Prostate gland (tissue), 2 donors: Measurements from ENCODE around the gene MGAT4A. TPM values are rescaled to one million over a fixed set of nuclear protein-coding genes. Genes with fewer than 3 reads are reported as not detected.
A peak's percentile ranks its signal among the peaks of the same experiment; 100 is the strongest.

ENCODE experiments used
- DNase-seq: peaks from one replicate; pipeline ENCODE4 v3.0.0-alpha.2; 2019; ENCODE audit warnings: low spot score
- H3K27ac ChIP-seq, 2 donors: fragments of 200-600 bp; sonication (generic); 2 replicates each; pipeline ENCODE4 v1.5.1; 2017 to 2019
- H3K27me3 ChIP-seq: fragments of 200-600 bp; sonication (generic); replicated peaks from 2 replicates; pipeline ENCODE4 v1.5.1; 2019; ENCODE audit not compliant: insufficient read depth
- H3K36me3 ChIP-seq, 2 donors: fragments of 200-600 bp; sonication (generic); 1 replicate in 1 of 2; 2 replicates in 1 of 2; pipeline versions ENCODE4 v1.5.1 to v1.8.1; 2017 to 2019
- H3K4me1 ChIP-seq: fragments of 200-600 bp; sonication (generic); replicated peaks from 2 replicates; pipeline ENCODE4 v1.5.1; 2019
- H3K4me3 ChIP-seq, 2 donors: fragments of 200-600 bp; sonication (generic); 2 replicates each; pipeline ENCODE4 v1.5.1; 2017 to 2019
- H3K9me3 ChIP-seq: fragments of 200-600 bp; sonication (generic); 2 replicates; pipeline ENCODE4 v1.5.1; 2017
- POLR2A ChIP-seq: fragments of 450-650 bp; IDR thresholded peaks from one replicate; pipeline ENCODE4 v1.6.1; 2016; ENCODE audit warnings: antibody characterized with exemption, mild to moderate bottlenecking
- POLR2AphosphoS5 ChIP-seq: sonication (generic); formaldehyde crosslinking; IDR thresholded peaks from one replicate; pipeline ENCODE4 v1.6.1; 2017; ENCODE audit warnings: antibody characterized with exemption
- WGBS: methylation state at CpG from one replicate; pipeline ENCODE4 v1.1.5; 2018; 5-methylcytosine and 5-hydroxymethylcytosine counted together
- intact Hi-C: fragments of 100-400 bp; cut with DNase I; formaldehyde crosslinking; loops from one replicate; pipeline ENCODE4 v1.14.2; 2022
- total RNA-seq, 2 donors: library from RNA; depleted of rRNA; stranded (reverse); fragments of >200 nt; gene quantifications; one replicate each; pipeline ENCODE4 v1.1.0, GENCODE V29; 2016
- TF ChIP-seq, protein P1 (sequence below), 4 experiments: fragments of 200-600 bp in 2 of 4; fragments of 450-650 bp in 2 of 4; sonication (generic) in 2 of 4; IDR thresholded peaks; 1 replicate in 3 of 4; 2 replicates in 1 of 4; pipeline ENCODE4 v1.5.1; 2016 to 2019; ENCODE audit warnings: antibody characterized with exemption in 4 of 4, mild to moderate bottlenecking in 2 of 4, moderate library complexity in 2 of 4

The MGAT4A gene
- total RNA-seq, result 10 to 100 TPM; 14.0 to 20.4 TPM

DNA sequence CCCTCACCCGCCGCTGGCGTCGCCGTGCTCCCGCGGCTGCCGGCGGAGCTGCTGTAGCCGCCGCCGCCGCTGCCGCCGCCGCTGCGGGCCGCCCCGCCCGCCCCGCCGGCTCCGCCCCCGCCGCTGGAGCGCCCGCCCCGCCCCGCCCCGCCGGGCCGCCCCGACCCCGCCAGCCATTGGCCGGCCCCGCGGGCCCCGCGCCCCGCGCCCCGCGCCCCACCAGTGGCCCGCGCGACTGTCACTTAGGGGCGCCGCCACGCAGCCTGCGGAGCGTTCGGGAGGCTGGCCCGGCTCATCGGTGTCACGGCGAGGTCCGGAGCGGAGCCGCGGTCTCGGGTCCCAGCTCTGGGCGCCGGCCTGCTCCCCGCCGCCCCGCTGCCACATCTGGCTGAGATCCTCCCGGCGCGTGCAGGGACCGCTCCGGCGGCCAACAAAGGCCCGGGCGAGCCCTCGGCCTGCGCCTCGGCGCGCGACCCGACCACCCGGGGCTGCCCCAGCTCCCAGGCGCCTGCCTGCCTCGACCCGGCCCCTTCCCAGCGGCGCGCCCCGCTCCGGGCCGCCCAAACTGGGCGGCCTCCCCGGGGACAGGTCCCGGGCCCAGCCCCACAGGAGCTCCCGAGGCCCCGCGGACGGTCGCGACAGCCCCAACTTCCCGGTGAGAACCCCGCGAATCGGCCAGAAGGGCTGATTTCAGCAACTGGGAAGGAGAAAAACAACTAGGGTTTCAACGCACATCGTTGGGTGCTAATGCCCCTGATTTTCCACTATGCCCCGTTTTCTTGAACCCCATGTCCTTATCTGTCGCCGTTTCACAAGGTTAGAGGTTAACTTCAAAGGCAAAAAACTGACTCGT, at the start of gene MGAT4A:
TSS of gene MGAT4A (minus strand) at position 92 of the 853 bp plus-strand sequence. CDS start 4,800 bp downstream, outside the sequence.
- peak within 1 kb of the TSS; percentile 77 to 85 for H3K27ac ChIP-seq
- intact Hi-C loops, result loop anchor here (5.0 kb wide), 1 partner anchor 124 kb away; the partner anchor contains the start of genes COA5 and UNC50
- peak within 1 kb of the TSS; percentile 77 to 87 for H3K4me3 ChIP-seq
- under 1% methylated on average over 71 of the region's 110 CpGs for WGBS
- no peaks in the 10 kb centered on the region for H3K27me3 ChIP-seq
- peak; percentile 58 for DNase-seq
- no peaks in the 10 kb centered on the region for H3K36me3 ChIP-seq
- no peaks in the 10 kb centered on the region for H3K4me1 ChIP-seq
- TF ChIP-seq POLR2A, result peak; percentile 73
- TF ChIP-seq, protein P1, sequence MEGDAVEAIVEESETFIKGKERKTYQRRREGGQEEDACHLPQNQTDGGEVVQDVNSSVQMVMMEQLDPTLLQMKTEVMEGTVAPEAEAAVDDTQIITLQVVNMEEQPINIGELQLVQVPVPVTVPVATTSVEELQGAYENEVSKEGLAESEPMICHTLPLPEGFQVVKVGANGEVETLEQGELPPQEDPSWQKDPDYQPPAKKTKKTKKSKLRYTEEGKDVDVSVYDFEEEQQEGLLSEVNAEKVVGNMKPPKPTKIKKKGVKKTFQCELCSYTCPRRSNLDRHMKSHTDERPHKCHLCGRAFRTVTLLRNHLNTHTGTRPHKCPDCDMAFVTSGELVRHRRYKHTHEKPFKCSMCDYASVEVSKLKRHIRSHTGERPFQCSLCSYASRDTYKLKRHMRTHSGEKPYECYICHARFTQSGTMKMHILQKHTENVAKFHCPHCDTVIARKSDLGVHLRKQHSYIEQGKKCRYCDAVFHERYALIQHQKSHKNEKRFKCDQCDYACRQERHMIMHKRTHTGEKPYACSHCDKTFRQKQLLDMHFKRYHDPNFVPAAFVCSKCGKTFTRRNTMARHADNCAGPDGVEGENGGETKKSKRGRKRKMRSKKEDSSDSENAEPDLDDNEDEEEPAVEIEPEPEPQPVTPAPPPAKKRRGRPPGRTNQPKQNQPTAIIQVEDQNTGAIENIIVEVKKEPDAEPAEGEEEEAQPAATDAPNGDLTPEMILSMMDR (IDR thresholded peaks at IDR 0.05), result peak in 1 of 4 experiments; percentile 13
- TF ChIP-seq POLR2AphosphoS5, result no peak
- no peaks in the 10 kb centered on the region for H3K9me3 ChIP-seq

GRCh38 chr2:98778741-98779483, 48.0 kb upstream of the MGAT4A start:
- no peak for TF ChIP-seq POLR2A
- TF ChIP-seq, protein P1 (IDR thresholded peaks at IDR 0.05), result no peak
- no peak for TF ChIP-seq POLR2AphosphoS5
- Histone ChIP-seq H3K36me3 (no peaks in the 10 kb centered on the region), H3K4me1 (peaks cover 11% of the 10 kb centered on the region), H3K4me3 (no peak overlapping the region), H3K27me3 (no peaks in the 10 kb centered on the region), H3K27ac (no peak overlapping the region), H3K9me3 (no peaks in the 10 kb centered on the region)
- intact Hi-C loops, result no loop called here
- no peak for DNase-seq
- 90% methylated on average over 6 of the region's 6 CpGs for WGBS

DNA sequence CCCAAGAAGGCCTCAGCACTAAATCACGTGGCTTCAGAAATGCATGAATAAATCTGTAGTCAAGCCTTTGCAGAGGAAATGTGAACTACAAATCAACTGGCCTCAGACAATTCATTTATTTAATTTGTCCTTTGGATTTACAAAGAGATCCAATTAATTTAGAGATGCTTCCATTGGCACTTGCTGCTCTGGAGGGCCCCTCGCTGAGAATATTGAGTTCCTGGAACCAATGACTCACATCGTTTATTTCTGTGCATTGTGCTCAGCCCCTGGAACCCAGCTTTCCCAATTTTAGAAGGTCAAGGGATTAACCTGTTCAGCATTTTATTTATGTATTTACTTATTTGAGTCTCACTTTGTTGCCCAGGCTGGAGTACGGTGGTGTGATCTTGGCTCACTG, 47.2 kb upstream of the MGAT4A start:
- H3K27ac ChIP-seq, result no peak overlapping the region
- intact Hi-C loops, result no loop called here
- DNase-seq, result no peak
- H3K9me3 ChIP-seq, result no peaks in the 10 kb centered on the region
- WGBS, result 82% methylated on average over 4 of the region's 4 CpGs
- no peak overlapping the region for H3K4me3 ChIP-seq
- no peak for TF ChIP-seq POLR2A
- TF ChIP-seq, protein P1 (IDR thresholded peaks at IDR 0.05), result no peak
- no peak for TF ChIP-seq POLR2AphosphoS5
- no peaks in the 10 kb centered on the region for H3K36me3 ChIP-seq
- H3K4me1 ChIP-seq, result peaks cover 11% of the 10 kb centered on the region
- no peaks in the 10 kb centered on the region for H3K27me3 ChIP-seq

- H3K27me3 ChIP-seq, result no peaks in the 10 kb centered on the region
Observed at GRCh38 chr2:98777710-98778109, 46.8 kb upstream of the MGAT4A start.

More at GRCh38 chr2:98777710-98778109, 46.8 kb upstream of the MGAT4A start:
- 96% methylated on average over 1 of the region's 1 CpG for WGBS
- Histone ChIP-seq H3K36me3 (no peaks in the 10 kb centered on the region), H3K9me3 (no peaks in the 10 kb centered on the region), H3K27ac (peak overlapping the region in 1 of 2 donors; percentile 30), H3K4me3 (no peak overlapping the region), H3K4me1 (peaks cover 11% of the 10 kb centered on the region)
- DNase-seq, result no peak
- TF ChIP-seq, protein P1 (IDR thresholded peaks at IDR 0.05), result no peak
- TF ChIP-seq POLR2AphosphoS5 (no peak), POLR2A (no peak)
- intact Hi-C loops, result no loop called here
